NB4 (cell line): ENCODE measurements around the gene SASH1.

ENCODE experiments used
- DNase-seq: peaks from one replicate; pipeline ENCODE4 v3.0.0; 2010; ENCODE audit warnings: low read depth
- H3K4me3 ChIP-seq: one replicate; pipeline ENCODE4 v1.5.1; 2011; ENCODE audit warnings: mild to moderate bottlenecking, low read depth, low read length, moderate library complexity
- MYC ChIP-seq: IDR thresholded peaks from 2 replicates; pipeline ENCODE4 v1.6.1; 2011; ENCODE audit warnings: low read depth, low read length
- POLR2A ChIP-seq: IDR thresholded peaks from 2 replicates; pipeline ENCODE4 v1.6.1; 2011; ENCODE audit warnings: mild to moderate bottlenecking; ENCODE audit not compliant: insufficient read length; ENCODE audit errors: extremely low read depth
- TF ChIP-seq, protein P1 (sequence below): IDR thresholded peaks from 2 replicates; pipeline ENCODE4 v1.6.1; 2011; ENCODE audit warnings: low read depth, low read length
- TF ChIP-seq, protein P2 (sequence below): IDR thresholded peaks from one replicate; pipeline ENCODE4 v1.5.1; 2012; ENCODE audit warnings: low read depth, low read length

SASH1 gene

GRCh38 chr6:148523048-148523447 lies 180.4 kb downstream of the SASH1 start:
- no peak for TF ChIP-seq POLR2A
- TF ChIP-seq, protein P1, sequence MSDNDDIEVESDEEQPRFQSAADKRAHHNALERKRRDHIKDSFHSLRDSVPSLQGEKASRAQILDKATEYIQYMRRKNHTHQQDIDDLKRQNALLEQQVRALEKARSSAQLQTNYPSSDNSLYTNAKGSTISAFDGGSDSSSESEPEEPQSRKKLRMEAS: no peak
- no peak for TF ChIP-seq MYC
- TF ChIP-seq, protein P2, sequence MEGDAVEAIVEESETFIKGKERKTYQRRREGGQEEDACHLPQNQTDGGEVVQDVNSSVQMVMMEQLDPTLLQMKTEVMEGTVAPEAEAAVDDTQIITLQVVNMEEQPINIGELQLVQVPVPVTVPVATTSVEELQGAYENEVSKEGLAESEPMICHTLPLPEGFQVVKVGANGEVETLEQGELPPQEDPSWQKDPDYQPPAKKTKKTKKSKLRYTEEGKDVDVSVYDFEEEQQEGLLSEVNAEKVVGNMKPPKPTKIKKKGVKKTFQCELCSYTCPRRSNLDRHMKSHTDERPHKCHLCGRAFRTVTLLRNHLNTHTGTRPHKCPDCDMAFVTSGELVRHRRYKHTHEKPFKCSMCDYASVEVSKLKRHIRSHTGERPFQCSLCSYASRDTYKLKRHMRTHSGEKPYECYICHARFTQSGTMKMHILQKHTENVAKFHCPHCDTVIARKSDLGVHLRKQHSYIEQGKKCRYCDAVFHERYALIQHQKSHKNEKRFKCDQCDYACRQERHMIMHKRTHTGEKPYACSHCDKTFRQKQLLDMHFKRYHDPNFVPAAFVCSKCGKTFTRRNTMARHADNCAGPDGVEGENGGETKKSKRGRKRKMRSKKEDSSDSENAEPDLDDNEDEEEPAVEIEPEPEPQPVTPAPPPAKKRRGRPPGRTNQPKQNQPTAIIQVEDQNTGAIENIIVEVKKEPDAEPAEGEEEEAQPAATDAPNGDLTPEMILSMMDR: no peak
- DNase-seq: no peak
- H3K4me3 ChIP-seq: no peak overlapping the region

DNA sequence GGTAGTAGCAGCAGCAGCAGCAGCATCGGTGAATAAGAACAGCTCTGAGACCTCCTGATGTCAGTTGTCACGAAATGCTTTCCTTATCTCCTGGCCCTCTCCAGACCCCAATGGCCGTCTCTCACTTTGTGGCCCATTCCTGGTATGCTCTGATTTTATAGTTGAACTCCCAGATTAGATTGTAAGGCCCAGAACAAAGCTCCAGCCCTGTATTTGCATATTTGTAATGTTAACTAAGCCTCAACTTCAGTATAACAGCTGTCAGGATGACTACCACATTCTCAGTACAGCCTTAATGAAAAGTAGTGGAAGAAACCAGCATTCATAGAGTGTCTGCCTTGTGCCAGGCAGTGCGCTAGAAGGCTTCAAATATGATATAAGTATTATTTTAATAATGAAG lies 180.9 kb downstream of the SASH1 start:
- TF ChIP-seq, protein P1: no peak
- TF ChIP-seq MYC (no peak), POLR2A (no peak)
- TF ChIP-seq, protein P2: no peak
- no peak overlapping the region for H3K4me3 ChIP-seq
- no peak for DNase-seq

DNA sequence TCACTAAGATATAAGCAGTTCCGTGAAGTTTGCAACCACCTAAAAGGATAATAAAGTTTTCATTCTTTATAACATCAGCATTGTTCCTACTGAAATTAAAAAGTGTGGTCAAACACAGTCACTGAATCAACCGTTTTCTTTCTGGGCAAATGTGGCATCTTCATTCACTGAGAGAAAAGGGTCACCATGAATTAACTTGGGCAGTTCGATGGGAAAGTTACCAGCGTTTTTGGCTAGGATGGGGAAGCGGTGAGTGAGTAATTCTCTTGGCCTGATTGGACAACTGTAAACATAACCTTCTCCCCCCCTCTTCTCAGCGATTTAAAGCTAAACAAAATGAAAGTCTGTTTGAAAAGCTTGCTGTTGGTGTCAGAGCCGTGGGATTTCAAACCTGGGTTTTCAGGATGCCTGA lies 181.8 kb downstream of the SASH1 start:
- DNase-seq: no peak
- no peak for TF ChIP-seq MYC
- TF ChIP-seq, protein P1: no peak
- TF ChIP-seq, protein P2: no peak
- no peak overlapping the region for H3K4me3 ChIP-seq

- TF ChIP-seq, protein P1: no peak
- TF ChIP-seq POLR2A (no peak), MYC (no peak)
- TF ChIP-seq, protein P2: no peak
- no peak for DNase-seq
- no peak overlapping the region for H3K4me3 ChIP-seq
These were observed 182.3 kb downstream of the SASH1 start for GRCh38 chr6:148524976-148525375.

DNA sequence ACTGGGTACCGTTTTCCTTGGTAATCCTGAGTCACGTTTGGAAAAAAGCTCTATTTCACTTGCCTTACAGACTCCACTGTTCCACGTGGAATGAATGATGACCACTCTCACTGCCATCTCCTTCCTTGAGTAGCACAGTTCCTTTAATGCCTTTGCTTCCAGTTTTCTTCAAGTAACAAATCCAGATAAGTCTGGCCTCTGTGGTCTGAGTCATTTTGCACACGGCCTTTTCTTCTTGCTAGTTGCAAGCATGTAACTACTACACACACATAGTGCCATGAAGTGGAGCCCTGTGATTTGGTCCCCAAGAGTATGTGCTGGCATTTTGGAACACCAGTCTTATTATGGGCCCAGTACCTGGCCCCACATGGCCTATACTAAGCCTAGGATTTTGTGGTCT lies 182.8 kb downstream of the SASH1 start:
- no peak overlapping the region for H3K4me3 ChIP-seq
- no peak for DNase-seq
- TF ChIP-seq, protein P2: no peak
- TF ChIP-seq, protein P1: no peak

GRCh38 chr6:148526145-148526544 lies 183.5 kb downstream of the SASH1 start:
- TF ChIP-seq MYC: no peak
- no peak for TF ChIP-seq POLR2A
- TF ChIP-seq, protein P2: no peak
- no peak for DNase-seq
- H3K4me3 ChIP-seq: no peak overlapping the region
